Peyer's patch (tissue), 4 donors: ENCODE measurements around the gene VSTM2L. TPM values are rescaled to one million over a fixed set of nuclear protein-coding genes. Genes with fewer than 3 reads are reported as not detected.
A peak's percentile ranks its signal among the peaks of the same experiment; 100 is the strongest.
"Not testable (repeated sequence)": the region's sequence is repeated elsewhere in the genome, so short reads cannot be mapped to it uniquely, and the experiment has no call there.

Experiments used
- DNase-seq, 3 donors: peaks; one replicate each; pipeline ENCODE4 v3.0.0-alpha.2; 2017 to 2019
- H3K27ac ChIP-seq, 4 donors: fragments of 200-600 bp; sonication (generic); one replicate each; pipeline ENCODE4 v1.5.1; 2016 to 2019
- H3K27me3 ChIP-seq, 2 donors: fragments of 200-600 bp; sonication (generic); one replicate each; pipeline ENCODE4 v1.5.1; 2019
- H3K36me3 ChIP-seq, 3 donors: fragments of 200-600 bp; sonication (generic); one replicate each; pipeline ENCODE4 v1.5.1; 2016 to 2019
- H3K4me1 ChIP-seq, 4 donors: fragments of 200-600 bp; sonication (generic); one replicate each; pipeline ENCODE4 v1.5.1; 2016 to 2019
- H3K4me3 ChIP-seq, 4 donors: fragments of 200-600 bp; sonication (generic); 1 replicate in 3 of 4; 2 replicates in 1 of 4; pipeline ENCODE4 v1.5.1; 2016 to 2019; ENCODE audit warnings: mild to moderate bottlenecking in 1 of 4
- H3K9me3 ChIP-seq, 4 donors: fragments of 200-600 bp; sonication (generic); one replicate each; pipeline ENCODE4 v1.5.1; 2016 to 2019; ENCODE audit warnings: mild to moderate bottlenecking in 1 of 4
- POLR2A ChIP-seq, 2 donors: fragments of 450-650 bp; IDR thresholded peaks; one replicate each; pipeline ENCODE4 v1.5.1; 2017; ENCODE audit warnings: antibody characterized with exemption in 2 of 2, mild to moderate bottlenecking in 2 of 2, moderate library complexity in 2 of 2
- total RNA-seq, 4 donors: library from RNA; depleted of rRNA; stranded (reverse); fragments of >200 nt; gene quantifications; one replicate each; pipeline ENCODE4 v1.1.0, GENCODE V29; 2016
- TF ChIP-seq, protein P1 (sequence below), 6 experiments: fragments of 450-650 bp in 4 of 6; fragments of 200-600 bp in 2 of 6; sonication (generic) in 1 of 6; IDR thresholded peaks; one replicate each; pipeline ENCODE4 v1.5.1; 2017 to 2019; ENCODE audit warnings: antibody characterized with exemption in 6 of 6, mild to moderate bottlenecking in 3 of 6, moderate library complexity in 1 of 6

VSTM2L gene, protein sequence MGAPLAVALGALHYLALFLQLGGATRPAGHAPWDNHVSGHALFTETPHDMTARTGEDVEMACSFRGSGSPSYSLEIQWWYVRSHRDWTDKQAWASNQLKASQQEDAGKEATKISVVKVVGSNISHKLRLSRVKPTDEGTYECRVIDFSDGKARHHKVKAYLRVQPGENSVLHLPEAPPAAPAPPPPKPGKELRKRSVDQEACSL
- 1 to 10 TPM in 1 of 4 donors, under 1 TPM in 2, not detected in 1; 0.57 to 3.7 (median 0.80) TPM for total RNA-seq

DNA sequence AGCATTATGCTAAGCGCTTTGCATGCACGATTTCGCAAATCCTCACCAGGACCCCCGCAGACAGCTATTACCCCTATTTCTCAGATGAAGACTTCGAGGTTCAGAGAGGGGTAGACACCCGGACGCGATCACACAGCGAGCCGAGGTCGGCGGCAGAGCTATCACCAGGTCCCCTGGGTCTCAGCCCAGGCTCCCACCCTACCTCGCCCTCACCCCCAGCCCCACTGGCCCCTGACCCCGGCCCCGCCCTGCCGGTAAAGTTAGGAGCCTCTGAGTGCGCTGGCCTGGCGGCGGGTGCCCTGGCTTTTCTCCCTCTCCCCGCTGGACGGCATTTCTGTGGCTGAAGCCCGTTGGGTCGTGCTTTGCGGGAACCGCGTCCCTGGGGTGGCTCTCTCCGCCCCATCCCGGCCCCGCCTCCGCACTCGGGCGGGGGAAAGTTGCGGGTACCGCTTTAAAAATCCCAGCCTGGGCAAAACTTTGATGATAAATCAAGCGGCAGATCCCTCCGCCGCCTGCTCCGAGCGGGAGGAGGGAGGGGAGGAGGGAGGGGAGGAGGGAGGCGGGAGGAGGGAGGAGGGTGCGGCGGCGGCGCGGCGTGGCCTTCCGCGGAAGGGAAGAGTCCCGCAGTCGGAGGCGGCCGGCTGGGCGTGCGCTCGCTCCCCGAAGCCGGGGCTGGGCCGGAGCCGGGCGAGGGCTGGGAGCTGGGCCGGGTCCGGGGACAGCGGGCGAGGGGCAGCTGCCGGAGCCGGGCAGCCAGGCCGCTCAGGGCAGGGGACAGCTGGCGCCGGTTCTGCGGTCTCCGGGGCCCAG is at the start of gene VSTM2L:
TSS of gene VSTM2L (plus strand) at position 624 of the 810 bp plus-strand sequence. CDS start 224 bp downstream, outside the sequence.
- peaks cover 0 to 16% (median 6%) of the 10 kb centered on the region in 4 donors for H3K4me1 ChIP-seq
- DNase-seq = no peak
- peak within 1 kb of the TSS; percentile 17 to 46 (median 40) for H3K4me3 ChIP-seq
- H3K36me3 ChIP-seq = no peaks in the 10 kb centered on the region
- H3K27ac ChIP-seq = no peak within 1 kb of the TSS
- TF ChIP-seq POLR2A (IDR thresholded peaks at IDR 0.05) = no peak
- TF ChIP-seq, protein P1, sequence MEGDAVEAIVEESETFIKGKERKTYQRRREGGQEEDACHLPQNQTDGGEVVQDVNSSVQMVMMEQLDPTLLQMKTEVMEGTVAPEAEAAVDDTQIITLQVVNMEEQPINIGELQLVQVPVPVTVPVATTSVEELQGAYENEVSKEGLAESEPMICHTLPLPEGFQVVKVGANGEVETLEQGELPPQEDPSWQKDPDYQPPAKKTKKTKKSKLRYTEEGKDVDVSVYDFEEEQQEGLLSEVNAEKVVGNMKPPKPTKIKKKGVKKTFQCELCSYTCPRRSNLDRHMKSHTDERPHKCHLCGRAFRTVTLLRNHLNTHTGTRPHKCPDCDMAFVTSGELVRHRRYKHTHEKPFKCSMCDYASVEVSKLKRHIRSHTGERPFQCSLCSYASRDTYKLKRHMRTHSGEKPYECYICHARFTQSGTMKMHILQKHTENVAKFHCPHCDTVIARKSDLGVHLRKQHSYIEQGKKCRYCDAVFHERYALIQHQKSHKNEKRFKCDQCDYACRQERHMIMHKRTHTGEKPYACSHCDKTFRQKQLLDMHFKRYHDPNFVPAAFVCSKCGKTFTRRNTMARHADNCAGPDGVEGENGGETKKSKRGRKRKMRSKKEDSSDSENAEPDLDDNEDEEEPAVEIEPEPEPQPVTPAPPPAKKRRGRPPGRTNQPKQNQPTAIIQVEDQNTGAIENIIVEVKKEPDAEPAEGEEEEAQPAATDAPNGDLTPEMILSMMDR (IDR thresholded peaks at IDR 0.05) = no peak
- no peaks in the 10 kb centered on the region for H3K9me3 ChIP-seq
- H3K27me3 ChIP-seq = peaks cover 0 to 12% of the 10 kb centered on the region in 2 donors

DNA sequence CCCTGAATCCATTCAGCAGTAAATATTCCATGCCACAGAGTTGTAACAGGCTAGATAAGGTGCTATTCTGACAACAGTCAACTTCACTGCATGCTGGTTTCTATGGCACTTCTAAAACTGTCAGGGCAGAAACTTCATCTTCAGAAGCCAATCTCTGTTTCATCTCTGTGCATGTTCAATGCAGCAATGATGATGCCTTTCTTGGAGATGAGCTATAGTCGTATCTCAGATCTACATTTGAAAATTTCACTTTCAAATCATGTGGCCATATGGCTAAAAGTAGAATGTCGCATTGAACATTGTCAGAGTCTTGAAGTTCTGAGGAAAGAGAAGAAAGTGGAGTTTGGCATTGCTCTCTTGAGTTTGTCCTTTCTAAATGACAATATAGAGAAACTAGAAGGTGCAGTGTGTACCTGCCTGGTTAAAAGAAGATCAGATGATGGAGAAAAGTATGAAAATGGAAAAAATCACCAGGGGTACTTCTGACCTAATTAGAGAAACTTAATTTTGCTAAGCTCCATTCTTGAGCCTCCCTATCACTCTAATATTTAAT is 49.0 kb upstream of the VSTM2L start:
- no peak for DNase-seq
- H3K27me3 ChIP-seq = no peaks in the 10 kb centered on the region
- H3K9me3 ChIP-seq = no peaks in the 10 kb centered on the region
- H3K4me1 ChIP-seq = no peaks in the 10 kb centered on the region
- no peak overlapping the region for H3K4me3 ChIP-seq
- H3K36me3 ChIP-seq = peaks cover 0 to 23% (median 0%) of the 10 kb centered on the region in 3 donors
- TF ChIP-seq, protein P1 (IDR thresholded peaks at IDR 0.05) = no peak
- TF ChIP-seq POLR2A (IDR thresholded peaks at IDR 0.05) = no peak
- H3K27ac ChIP-seq = no peak overlapping the region

GRCh38 chr20:37856034-37856433 is 46.9 kb upstream of the VSTM2L start:
- H3K4me3 ChIP-seq, H3K4me1 ChIP-seq, H3K27me3 ChIP-seq, DNase-seq, H3K27ac ChIP-seq, H3K9me3 ChIP-seq: not testable (repeated sequence)
- peaks cover 0 to 38% (median 0%) of the 10 kb centered on the region in 3 donors for H3K36me3 ChIP-seq

GRCh38 chr20:37856932-37857660 is 45.8 kb upstream of the VSTM2L start:
- Histone ChIP-seq H3K9me3 (no peaks in the 10 kb centered on the region), H3K27me3 (no peaks in the 10 kb centered on the region), H3K36me3 (peaks cover 0 to 47% (median 0%) of the 10 kb centered on the region in 3 donors), H3K4me1 (no peaks in the 10 kb centered on the region), H3K4me3 (no peak overlapping the region), H3K27ac (no peak overlapping the region)
- TF ChIP-seq, protein P1 (IDR thresholded peaks at IDR 0.05) = no peak
- no peak for TF ChIP-seq POLR2A (IDR thresholded peaks at IDR 0.05)
- DNase-seq = no peak

DNA sequence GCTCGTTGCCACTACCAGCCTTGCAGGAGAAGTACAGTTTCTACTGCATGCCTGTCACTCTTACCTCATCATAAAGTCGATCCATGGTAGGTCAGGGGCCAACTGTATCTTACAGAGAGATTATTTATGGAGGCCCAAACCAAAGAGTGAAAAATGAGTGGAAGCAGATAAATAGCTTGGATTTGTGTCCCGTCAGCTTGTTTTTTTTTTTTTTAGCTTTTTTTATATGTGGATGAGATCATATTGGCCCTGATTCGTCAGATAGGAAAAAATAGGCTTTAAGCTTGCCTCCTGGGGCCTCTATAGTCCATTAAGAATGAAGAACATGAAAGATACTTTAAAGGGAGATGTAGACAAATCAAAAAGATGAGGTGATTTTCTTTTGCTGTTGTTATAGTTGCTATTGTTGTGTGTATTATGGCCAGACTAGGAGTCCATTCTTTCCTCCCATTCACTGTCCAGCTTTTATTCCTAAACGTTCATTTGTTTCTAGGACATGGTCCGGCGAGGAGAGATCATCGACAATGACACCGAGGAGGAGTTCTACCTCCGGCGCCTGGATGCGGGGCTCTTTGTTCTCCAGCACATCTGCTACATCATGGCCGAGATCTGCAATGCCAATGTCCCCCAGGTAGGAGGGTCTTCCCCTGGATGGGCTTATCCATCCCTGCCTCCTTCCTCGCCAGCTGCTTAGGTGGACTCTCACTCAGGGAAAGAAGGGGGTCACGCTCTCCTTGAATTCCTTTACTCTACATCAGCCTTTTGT is 43.3 kb upstream of the VSTM2L start:
- Histone ChIP-seq H3K36me3 (peaks cover 0 to 45% (median 0%) of the 10 kb centered on the region in 3 donors), H3K27me3 (no peaks in the 10 kb centered on the region), H3K9me3 (no peaks in the 10 kb centered on the region), H3K4me1 (no peaks in the 10 kb centered on the region), H3K4me3 (no peak overlapping the region), H3K27ac (no peak overlapping the region)
- DNase-seq = no peak
- TF ChIP-seq POLR2A (IDR thresholded peaks at IDR 0.05) = no peak
- TF ChIP-seq, protein P1 (IDR thresholded peaks at IDR 0.05) = no peak
